Measurements from ENCODE around the gene FAM149B1.

DNA sequence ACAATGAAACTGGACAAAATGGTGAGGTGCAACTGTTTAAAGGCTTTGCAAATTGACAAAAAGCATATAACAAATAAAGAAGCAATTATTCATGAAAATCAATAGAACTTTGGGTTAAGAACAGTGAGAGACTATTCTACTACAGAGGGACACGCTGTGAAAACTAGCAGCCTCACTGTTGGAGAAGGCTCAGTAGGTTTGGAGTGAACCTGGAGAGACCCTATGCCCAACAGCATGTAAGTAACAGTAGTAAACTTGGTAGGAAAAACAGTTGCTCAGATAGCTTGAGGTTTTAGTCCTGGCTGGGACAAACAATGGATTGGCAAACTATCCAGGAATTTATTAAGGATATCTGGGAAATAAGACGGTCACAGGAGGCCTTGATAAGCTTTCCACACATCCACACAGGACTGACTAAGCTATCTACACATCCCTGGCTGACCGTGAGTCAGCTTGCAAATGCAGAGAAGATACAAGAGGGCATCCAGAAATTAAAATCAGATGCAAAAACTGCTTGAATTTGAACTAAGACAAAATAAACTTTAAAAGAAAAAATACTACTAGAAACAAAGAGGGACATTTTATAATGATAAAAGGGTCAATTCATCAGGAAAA, 15.9 kb downstream of the FAM149B1 start:
- TF ChIP-seq TAF1 (IDR thresholded peaks at IDR 0.05; ENCODE audit: borderline replicate concordance, insufficient read depth, low read length), result no peak
- TF ChIP-seq POLR2AphosphoS5 (IDR thresholded peaks at IDR 0.05; ENCODE audit: low read depth, low read length), result no peak
- TF ChIP-seq, protein P1, sequence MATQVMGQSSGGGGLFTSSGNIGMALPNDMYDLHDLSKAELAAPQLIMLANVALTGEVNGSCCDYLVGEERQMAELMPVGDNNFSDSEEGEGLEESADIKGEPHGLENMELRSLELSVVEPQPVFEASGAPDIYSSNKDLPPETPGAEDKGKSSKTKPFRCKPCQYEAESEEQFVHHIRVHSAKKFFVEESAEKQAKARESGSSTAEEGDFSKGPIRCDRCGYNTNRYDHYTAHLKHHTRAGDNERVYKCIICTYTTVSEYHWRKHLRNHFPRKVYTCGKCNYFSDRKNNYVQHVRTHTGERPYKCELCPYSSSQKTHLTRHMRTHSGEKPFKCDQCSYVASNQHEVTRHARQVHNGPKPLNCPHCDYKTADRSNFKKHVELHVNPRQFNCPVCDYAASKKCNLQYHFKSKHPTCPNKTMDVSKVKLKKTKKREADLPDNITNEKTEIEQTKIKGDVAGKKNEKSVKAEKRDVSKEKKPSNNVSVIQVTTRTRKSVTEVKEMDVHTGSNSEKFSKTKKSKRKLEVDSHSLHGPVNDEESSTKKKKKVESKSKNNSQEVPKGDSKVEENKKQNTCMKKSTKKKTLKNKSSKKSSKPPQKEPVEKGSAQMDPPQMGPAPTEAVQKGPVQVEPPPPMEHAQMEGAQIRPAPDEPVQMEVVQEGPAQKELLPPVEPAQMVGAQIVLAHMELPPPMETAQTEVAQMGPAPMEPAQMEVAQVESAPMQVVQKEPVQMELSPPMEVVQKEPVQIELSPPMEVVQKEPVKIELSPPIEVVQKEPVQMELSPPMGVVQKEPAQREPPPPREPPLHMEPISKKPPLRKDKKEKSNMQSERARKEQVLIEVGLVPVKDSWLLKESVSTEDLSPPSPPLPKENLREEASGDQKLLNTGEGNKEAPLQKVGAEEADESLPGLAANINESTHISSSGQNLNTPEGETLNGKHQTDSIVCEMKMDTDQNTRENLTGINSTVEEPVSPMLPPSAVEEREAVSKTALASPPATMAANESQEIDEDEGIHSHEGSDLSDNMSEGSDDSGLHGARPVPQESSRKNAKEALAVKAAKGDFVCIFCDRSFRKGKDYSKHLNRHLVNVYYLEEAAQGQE (IDR thresholded peaks at IDR 0.05; ENCODE audit: insufficient read depth in 1 of 2, low read depth in 2 of 2, low read length in 2 of 2), result no peak
- TF ChIP-seq SIN3A (IDR thresholded peaks at IDR 0.05; ENCODE audit: borderline replicate concordance, insufficient read depth, low read length), result no peak
- TF ChIP-seq FOXP2 (optimal IDR thresholded peaks at IDR 0.05; ENCODE audit: borderline replicate concordance, extremely low read depth, extremely low read length, insufficient read depth), result no peak
